H1 (cell line): ENCODE results near the gene PLCB1. TPM values are rescaled to one million over a fixed set of nuclear protein-coding genes. Genes with fewer than 3 reads are reported as not detected.

Source experiments
- CTCF ChIA-PET: fragments of 300-600 bp; sonication (Branson Sonifier 250); formaldehyde crosslinking; loops from one replicate; lab custom pipeline; 2021; ENCODE audit not compliant: partially characterized antibody; lab: Charles Lee
- POLR2A ChIA-PET: fragments of 300-600 bp; sonication (Branson Sonifier 250); formaldehyde crosslinking; loops from one replicate; lab custom pipeline; 2021; ENCODE audit warnings: inconsistent platforms; ENCODE audit not compliant: partially characterized antibody; lab: Charles Lee
- DNase-seq, 2 experiments: peaks; one replicate each; pipeline versions ENCODE4 v3.0.0 to v3.0.0-alpha.2; 2010 to 2022; ENCODE audit warnings: low spot score in 2 of 2, low read depth in 1 of 2, mixed read lengths in 1 of 2
- FAIRE-seq: peaks from 2 replicates; lab custom pipeline; 2011; peaks lifted over from hg19 to GRCh38; lab: Jason Lieb, UNC
- H2AFZ ChIP-seq: 2 replicates; pipeline ENCODE4 v1.8.1; 2012; ENCODE audit warnings: low read length, inconsistent platforms
- H2AK5ac ChIP-seq: 2 replicates; pipeline ENCODE4 v1.6.1; 2013; ENCODE audit warnings: low read depth, low read length
- H2BK120ac ChIP-seq: replicated peaks from 2 replicates; pipeline ENCODE3; 2013; ENCODE audit warnings: low read depth, low read length, inconsistent platforms
- H2BK12ac ChIP-seq: 2 replicates; pipeline ENCODE4 v1.6.1; 2013; ENCODE audit warnings: low read depth, low read length
- H2BK15ac ChIP-seq: 2 replicates; pipeline ENCODE4 v1.6.1; 2013; ENCODE audit warnings: low read length
- H2BK20ac ChIP-seq: 2 replicates; pipeline ENCODE4 v1.6.1; 2013; ENCODE audit warnings: low read length
- H2BK5ac ChIP-seq: 2 replicates; pipeline ENCODE4 v1.6.1; 2013; ENCODE audit warnings: low read depth, low read length
- H3K14ac ChIP-seq: 2 replicates; pipeline ENCODE4 v1.6.1; 2013; ENCODE audit warnings: inconsistent platforms; ENCODE audit not compliant: insufficient read length
- H3K18ac ChIP-seq: 2 replicates; pipeline ENCODE4 v1.6.1; 2013; ENCODE audit warnings: low read length; ENCODE audit errors: extremely low read depth
- H3K23ac ChIP-seq: 2 replicates; pipeline ENCODE4 v1.6.1; 2013; ENCODE audit warnings: inconsistent platforms; ENCODE audit not compliant: insufficient read length
- H3K23me2 ChIP-seq: 2 replicates; pipeline ENCODE4 v1.6.1; 2013; ENCODE audit warnings: low read depth, low read length
- H3K27ac ChIP-seq: 2 replicates; pipeline ENCODE4 v1.6.1; 2011; ENCODE audit warnings: low read depth, low read length, inconsistent platforms
- H3K27me3 ChIP-seq, 4 experiments: replicated peaks in 1 of 4; 1 replicate in 1 of 4; 2 replicates in 3 of 4; pipeline versions ENCODE4 v1.6.1 to v1.8.1; 2011 to 2013; ENCODE audit warnings: low read length in 3 of 4, mild to moderate bottlenecking in 3 of 4, inconsistent platforms in 2 of 4, mixed read lengths in 2 of 4, moderate library complexity in 1 of 4; ENCODE audit not compliant: control insufficient read depth in 3 of 4, insufficient read depth in 3 of 4; ENCODE audit errors: extremely low read depth in 1 of 4
- H3K36me3 ChIP-seq, 4 experiments: 2 replicates each; pipeline versions ENCODE4 v1.6.1 to v1.8.1; 2011 to 2013; ENCODE audit warnings: mild to moderate bottlenecking in 4 of 4, low read length in 3 of 4, moderate library complexity in 2 of 4, control low read depth in 1 of 4, inconsistent platforms in 1 of 4; ENCODE audit not compliant: insufficient read depth in 4 of 4, control insufficient read depth in 2 of 4
- H3K4ac ChIP-seq: replicated peaks from 2 replicates; pipeline ENCODE3; 2013; ENCODE audit warnings: low read length, low read depth, mixed read lengths, inconsistent platforms; ENCODE audit not compliant: insufficient read length
- H3K4me1 ChIP-seq, 4 experiments: replicated peaks in 1 of 4; 1 replicate in 1 of 4; 2 replicates in 3 of 4; pipeline versions ENCODE4 v1.6.1 to v1.8.1; 2011 to 2013; ENCODE audit warnings: low read length in 3 of 4, inconsistent platforms in 2 of 4, mixed read lengths in 1 of 4; ENCODE audit not compliant: insufficient read depth in 4 of 4, control insufficient read depth in 3 of 4
- H3K4me2 ChIP-seq, 2 experiments: 2 replicates each; pipeline versions ENCODE4 v1.6.1 to v1.8.1; 2011 to 2013; ENCODE audit warnings: low read depth in 2 of 2, low read length in 2 of 2, control low read depth in 1 of 2, inconsistent platforms in 1 of 2, mild to moderate bottlenecking in 1 of 2; ENCODE audit not compliant: insufficient read depth in 1 of 2
- H3K4me3 ChIP-seq, 4 experiments: fragments of 200-600, 300-600 bp in 1 of 4; sonication (generic), shearing (Covaris generic), sonication (Bioruptor Twin) in 1 of 4; 2 replicates each; pipeline versions ENCODE4 v1.5.1 to v1.8.1; 2011 to 2016; ENCODE audit warnings: low read length in 4 of 4, low read depth in 3 of 4, control low read depth in 2 of 4, inconsistent platforms in 2 of 4, mild to moderate bottlenecking in 2 of 4, mixed read lengths in 1 of 4, moderate library complexity in 1 of 4; ENCODE audit not compliant: insufficient read depth in 2 of 4; ENCODE audit errors: extremely low read depth in 1 of 4
- H3K56ac ChIP-seq: replicated peaks from 2 replicates; pipeline ENCODE3; 2013; ENCODE audit warnings: low read depth, mild to moderate bottlenecking, mixed read lengths, low read length, inconsistent platforms; ENCODE audit not compliant: insufficient read length
- H3K79me1 ChIP-seq: 2 replicates; pipeline ENCODE4 v1.6.1; 2013; ENCODE audit warnings: low read depth, low read length, control low read depth
- H3K79me2 ChIP-seq, 2 experiments: 2 replicates each; pipeline versions ENCODE4 v1.6.1 to v1.8.1; 2012 to 2013; ENCODE audit warnings: low read length in 2 of 2, mild to moderate bottlenecking in 2 of 2, inconsistent platforms in 1 of 2; ENCODE audit not compliant: insufficient read depth in 2 of 2, control insufficient read depth in 1 of 2
- H3K9ac ChIP-seq, 4 experiments: replicated peaks in 1 of 4; 1 replicate in 1 of 4; 2 replicates in 3 of 4; pipeline versions ENCODE4 v1.6.1 to v1.8.1; 2011 to 2013; ENCODE audit warnings: low read depth in 3 of 4, low read length in 3 of 4, control low read depth in 2 of 4, mild to moderate bottlenecking in 2 of 4, moderate library complexity in 2 of 4, inconsistent platforms in 1 of 4; ENCODE audit errors: extremely low read depth in 1 of 4
- H3K9me3 ChIP-seq, 2 experiments: 2 replicates each; pipeline versions ENCODE4 v1.6.1 to v1.8.1; 2012 to 2013; ENCODE audit warnings: mild to moderate bottlenecking in 2 of 2, moderate library complexity in 2 of 2, control low read depth in 1 of 2, inconsistent platforms in 1 of 2, low read depth in 1 of 2, low read length in 1 of 2, mixed read lengths in 1 of 2; ENCODE audit not compliant: insufficient read depth in 2 of 2
- H4K20me1 ChIP-seq, 2 experiments: replicated peaks in 1 of 2; 2 replicates each; pipeline versions ENCODE3 to v1.8.1; 2011 to 2013; ENCODE audit warnings: inconsistent platforms in 2 of 2, low read length in 2 of 2, mild to moderate bottlenecking in 1 of 2; ENCODE audit not compliant: insufficient read depth in 2 of 2, control insufficient read depth in 1 of 2
- H4K5ac ChIP-seq: 2 replicates; pipeline ENCODE4 v1.6.1; 2013; ENCODE audit warnings: low read length, low read depth, mixed read lengths, inconsistent platforms; ENCODE audit not compliant: insufficient read length
- H4K8ac ChIP-seq: 2 replicates; pipeline ENCODE4 v1.8.0; 2013; ENCODE audit warnings: mild to moderate bottlenecking, moderate library complexity, low read length, inconsistent platforms; ENCODE audit not compliant: insufficient read depth; ENCODE audit errors: extremely low read depth
- H4K91ac ChIP-seq: replicated peaks from 2 replicates; pipeline ENCODE3; 2013; ENCODE audit warnings: low read length, mixed read lengths, inconsistent platforms; ENCODE audit not compliant: insufficient read length
- ASH2L ChIP-seq: fragments of 200-600, 300-600 bp; sonication (generic); IDR thresholded peaks from one replicate; pipeline ENCODE4 v1.7.1; 2017; ENCODE audit warnings: low read length
- CHD2 ChIP-seq: IDR thresholded peaks from 2 replicates; pipeline ENCODE4 v1.6.1; 2012; ENCODE audit warnings: low read length, improper control_type of control experiment
- EP300 ChIP-seq, 2 experiments: IDR thresholded peaks; 1 replicate in 1 of 2; 2 replicates in 1 of 2; pipeline ENCODE4 v1.6.1; 2011 to 2012; ENCODE audit warnings: low read depth in 2 of 2, low read length in 2 of 2, mild to moderate bottlenecking in 2 of 2, borderline replicate concordance in 1 of 2, inconsistent platforms in 1 of 2, moderate library complexity in 1 of 2
- POLR2A ChIP-seq, 2 experiments: IDR thresholded peaks; 1 replicate in 1 of 2; 2 replicates in 1 of 2; pipeline ENCODE4 v1.6.1; 2011; ENCODE audit warnings: low read depth in 2 of 2, low read length in 2 of 2, mild to moderate bottlenecking in 2 of 2; ENCODE audit errors: control extremely low read depth in 1 of 2
- SIN3A ChIP-seq, 2 experiments: IDR thresholded peaks in 1 of 2; conservative IDR thresholded peaks in 1 of 2; 2 replicates each; pipeline ENCODE4 v1.6.1; 2011 to 2012; ENCODE audit warnings: low read length in 2 of 2, improper control_type of control experiment in 1 of 2, low read depth in 1 of 2, mild to moderate bottlenecking in 1 of 2
- SIRT6 ChIP-seq: IDR thresholded peaks from one replicate; pipeline ENCODE4 v1.7.1; 2012; ENCODE audit warnings: low read length, inconsistent platforms
- SIX5 ChIP-seq: IDR thresholded peaks from 2 replicates; pipeline ENCODE4 v1.6.1; 2011; ENCODE audit warnings: mild to moderate bottlenecking, low read depth, low read length
- SP2 ChIP-seq: IDR thresholded peaks from 2 replicates; pipeline ENCODE4 v1.6.1; 2012; ENCODE audit warnings: mild to moderate bottlenecking, low read length, inconsistent platforms
- TAF1 ChIP-seq: IDR thresholded peaks from 2 replicates; pipeline ENCODE4 v1.6.1; 2011; ENCODE audit warnings: mild to moderate bottlenecking, low read depth, low read length
- TBP ChIP-seq: IDR thresholded peaks from 2 replicates; pipeline ENCODE4 v1.6.1; 2011; ENCODE audit warnings: low read depth, low read length, improper control_type of control experiment
- YY1 ChIP-seq: IDR thresholded peaks from 2 replicates; pipeline ENCODE4 v1.6.1; 2011; ENCODE audit warnings: low read depth, mild to moderate bottlenecking, low read length
- WGBS, 2 experiments: shearing (Covaris generic) in 1 of 2; methylation state at CpG; one replicate each; pipeline versions ENCODE4 v1.1.6 to v1.1.7; 2013 to 2015; ENCODE audit warnings: low lambda C conversion rate in 2 of 2, mixed read lengths in 2 of 2, inconsistent platforms in 1 of 2, low coverage in 1 of 2, missing lambda C conversion rate in 1 of 2; ENCODE audit not compliant: insufficient replicate concordance in 2 of 2, insufficient coverage in 1 of 2, insufficient read length in 1 of 2; ENCODE audit errors: extremely low coverage in 1 of 2, missing lambda C conversion rate in 1 of 2; 5-methylcytosine and 5-hydroxymethylcytosine counted together
- polyA plus RNA-seq, 7 experiments: library from polyadenylated mRNA; depleted of rRNA in 3 of 7; stranded (reverse) in 5 of 7; unstranded in 2 of 7; fragments of >200 nt in 5 of 7; fragments of 200-250 nt in 2 of 7; gene quantifications; 1 replicate in 5 of 7; 2 replicates in 1 of 7; 4 replicates in 1 of 7; pipeline versions ENCODE4 v1.2.1 to v1.2.3, GENCODE V29; 2011 to 2013; ENCODE audit warnings: missing spikeins in 2 of 7, mixed read lengths in 2 of 7
- total RNA-seq: library from RNA; stranded (reverse); fragmentation: NEBNext Ultra II Directional; extraction: Animal tissue kit (Norgen Biotek cat#: 25700); gene quantifications from 2 replicates; pipeline ENCODE4 v1.2.1, GENCODE V29; 2021
- TF ChIP-seq, protein P1 (sequence below): IDR thresholded peaks from 2 replicates; pipeline ENCODE4 v1.6.1; 2012; ENCODE audit warnings: low read length, inconsistent platforms

The PLCB1 gene
- total and polyA plus RNA-seq, 2 of the 8 experiments (the other 6 are each of a cell fraction or from before 2014, with no cell fraction given), result 2.6 to 9.1 TPM

DNA sequence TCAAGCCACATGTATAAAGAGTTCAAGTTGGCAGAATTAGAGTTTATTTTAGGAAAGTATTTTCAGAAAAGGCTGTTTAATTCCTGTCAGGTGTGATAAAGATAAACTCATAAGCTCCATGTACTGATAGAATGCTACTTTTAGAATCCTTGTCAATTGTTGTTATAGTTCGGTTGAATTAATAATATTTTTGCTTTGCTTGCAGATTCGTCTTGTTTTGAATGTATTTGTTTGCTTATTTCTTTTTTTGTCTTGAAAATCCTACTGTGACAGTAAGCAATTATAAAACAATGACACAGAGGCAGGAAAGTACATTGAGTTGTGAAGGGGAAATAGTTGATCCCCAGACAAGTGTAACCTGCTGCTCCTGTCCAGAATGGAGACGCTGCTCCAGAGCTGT is 602.9 kb downstream of the PLCB1 start:
- H3K79me1 ChIP-seq, result no peaks in the 10 kb centered on the region
- H2BK120ac ChIP-seq, result no peak overlapping the region
- H4K5ac ChIP-seq, result no peak overlapping the region
- H3K36me3 ChIP-seq, result peaks cover 0 to 2% (median 0%) of the 10 kb centered on the region in 4 experiments; a peak in 1 of 8 replicates
- no peak overlapping the region for H3K9ac ChIP-seq
- H3K23ac ChIP-seq, result no peak overlapping the region
- no peak overlapping the region for H3K14ac ChIP-seq
- H4K20me1 ChIP-seq, result no peaks in the 10 kb centered on the region
- no peaks in the 10 kb centered on the region for H3K27me3 ChIP-seq
- DNase-seq (no peak), FAIRE-seq (no peak)
- no peak overlapping the region for H2BK5ac ChIP-seq
- H4K91ac ChIP-seq, result no peak overlapping the region
- H3K4ac ChIP-seq, result no peak overlapping the region
- no peak overlapping the region for H4K8ac ChIP-seq
- POLR2A ChIA-PET, result no interaction called here
- no peak overlapping the region for H3K4me3 ChIP-seq
- no peak overlapping the region for H2AFZ ChIP-seq
- CTCF ChIA-PET, result interaction anchor here (2.3 kb wide), 1 partner anchor 13 kb away, joined by 14 read pairs; no protein-coding TSS in a partner anchor
- no peaks in the 10 kb centered on the region for H3K23me2 ChIP-seq
- H3K18ac ChIP-seq, result no peak overlapping the region
- no peaks in the 10 kb centered on the region for H3K79me2 ChIP-seq
- 93% methylated on average over 3 of the region's 3 CpGs; no CpG with 5 or more reads in 1 of the 2 experiments for WGBS, 2 experiments
- H2BK15ac ChIP-seq, result no peak overlapping the region
- no peak overlapping the region for H2AK5ac ChIP-seq
- H3K4me2 ChIP-seq, result no peak overlapping the region
- no peak overlapping the region for H3K27ac ChIP-seq
- H3K9me3 ChIP-seq, result no peaks in the 10 kb centered on the region
- TF ChIP-seq SIX5 (no peak), SP2 (no peak), ASH2L (no peak), SIRT6 (no peak), YY1 (no peak), SIN3A (conservative IDR thresholded peaks at IDR 0.05 in 1 of 2, IDR thresholded peaks at IDR 0.05 in 1 of 2; ENCODE audit: low read depth in 1 of 2, low read length in 2 of 2) (no peak), EP300 (IDR thresholded peaks at IDR 0.05; ENCODE audit: borderline replicate concordance in 1 of 2, low read depth in 2 of 2, low read length in 2 of 2) (no peak), TBP (no peak), TAF1 (no peak), CHD2 (no peak), POLR2A (IDR thresholded peaks at IDR 0.05; ENCODE audit: control extremely low read depth in 1 of 2, low read depth in 2 of 2, low read length in 2 of 2) (no peak)
- TF ChIP-seq, protein P1, sequence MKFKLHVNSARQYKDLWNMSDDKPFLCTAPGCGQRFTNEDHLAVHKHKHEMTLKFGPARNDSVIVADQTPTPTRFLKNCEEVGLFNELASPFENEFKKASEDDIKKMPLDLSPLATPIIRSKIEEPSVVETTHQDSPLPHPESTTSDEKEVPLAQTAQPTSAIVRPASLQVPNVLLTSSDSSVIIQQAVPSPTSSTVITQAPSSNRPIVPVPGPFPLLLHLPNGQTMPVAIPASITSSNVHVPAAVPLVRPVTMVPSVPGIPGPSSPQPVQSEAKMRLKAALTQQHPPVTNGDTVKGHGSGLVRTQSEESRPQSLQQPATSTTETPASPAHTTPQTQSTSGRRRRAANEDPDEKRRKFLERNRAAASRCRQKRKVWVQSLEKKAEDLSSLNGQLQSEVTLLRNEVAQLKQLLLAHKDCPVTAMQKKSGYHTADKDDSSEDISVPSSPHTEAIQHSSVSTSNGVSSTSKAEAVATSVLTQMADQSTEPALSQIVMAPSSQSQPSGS, result no peak
- no peaks in the 10 kb centered on the region for H3K4me1 ChIP-seq
- H2BK12ac ChIP-seq, result no peak overlapping the region
- no peak overlapping the region for H2BK20ac ChIP-seq
- no peak overlapping the region for H3K56ac ChIP-seq
